Peyer's patch (tissue), 4 donors: ENCODE results near the gene TSR1. TPM values are rescaled to one million over a fixed set of nuclear protein-coding genes. Genes with fewer than 3 reads are reported as not detected.

Source experiments
- DNase-seq, 3 donors: peaks; one replicate each; pipeline ENCODE4 v3.0.0-alpha.2; 2017 to 2019
- H3K27ac ChIP-seq, 4 donors: fragments of 200-600 bp; sonication (generic); one replicate each; pipeline ENCODE4 v1.5.1; 2016 to 2019
- H3K27me3 ChIP-seq, 2 donors: fragments of 200-600 bp; sonication (generic); one replicate each; pipeline ENCODE4 v1.5.1; 2019
- H3K36me3 ChIP-seq, 3 donors: fragments of 200-600 bp; sonication (generic); one replicate each; pipeline ENCODE4 v1.5.1; 2016 to 2019
- H3K4me1 ChIP-seq, 4 donors: fragments of 200-600 bp; sonication (generic); one replicate each; pipeline ENCODE4 v1.5.1; 2016 to 2019
- H3K4me3 ChIP-seq, 4 donors: fragments of 200-600 bp; sonication (generic); 1 replicate in 3 of 4; 2 replicates in 1 of 4; pipeline ENCODE4 v1.5.1; 2016 to 2019; ENCODE audit warnings: mild to moderate bottlenecking in 1 of 4
- H3K9me3 ChIP-seq, 4 donors: fragments of 200-600 bp; sonication (generic); one replicate each; pipeline ENCODE4 v1.5.1; 2016 to 2019; ENCODE audit warnings: mild to moderate bottlenecking in 1 of 4
- POLR2A ChIP-seq, 2 donors: fragments of 450-650 bp; IDR thresholded peaks; one replicate each; pipeline ENCODE4 v1.5.1; 2017; ENCODE audit warnings: antibody characterized with exemption in 2 of 2, mild to moderate bottlenecking in 2 of 2, moderate library complexity in 2 of 2
- total RNA-seq, 4 donors: library from RNA; depleted of rRNA; stranded (reverse); fragments of >200 nt; gene quantifications; one replicate each; pipeline ENCODE4 v1.1.0, GENCODE V29; 2016
- TF ChIP-seq, protein P1 (sequence below), 6 experiments: fragments of 450-650 bp in 4 of 6; fragments of 200-600 bp in 2 of 6; sonication (generic) in 1 of 6; IDR thresholded peaks; one replicate each; pipeline ENCODE4 v1.5.1; 2017 to 2019; ENCODE audit warnings: antibody characterized with exemption in 6 of 6, mild to moderate bottlenecking in 3 of 6, moderate library complexity in 1 of 6

The TSR1 gene
- total RNA-seq, 4 donors from 2014 or later: 5.6 to 87.5 (median 28.6) TPM

DNA sequence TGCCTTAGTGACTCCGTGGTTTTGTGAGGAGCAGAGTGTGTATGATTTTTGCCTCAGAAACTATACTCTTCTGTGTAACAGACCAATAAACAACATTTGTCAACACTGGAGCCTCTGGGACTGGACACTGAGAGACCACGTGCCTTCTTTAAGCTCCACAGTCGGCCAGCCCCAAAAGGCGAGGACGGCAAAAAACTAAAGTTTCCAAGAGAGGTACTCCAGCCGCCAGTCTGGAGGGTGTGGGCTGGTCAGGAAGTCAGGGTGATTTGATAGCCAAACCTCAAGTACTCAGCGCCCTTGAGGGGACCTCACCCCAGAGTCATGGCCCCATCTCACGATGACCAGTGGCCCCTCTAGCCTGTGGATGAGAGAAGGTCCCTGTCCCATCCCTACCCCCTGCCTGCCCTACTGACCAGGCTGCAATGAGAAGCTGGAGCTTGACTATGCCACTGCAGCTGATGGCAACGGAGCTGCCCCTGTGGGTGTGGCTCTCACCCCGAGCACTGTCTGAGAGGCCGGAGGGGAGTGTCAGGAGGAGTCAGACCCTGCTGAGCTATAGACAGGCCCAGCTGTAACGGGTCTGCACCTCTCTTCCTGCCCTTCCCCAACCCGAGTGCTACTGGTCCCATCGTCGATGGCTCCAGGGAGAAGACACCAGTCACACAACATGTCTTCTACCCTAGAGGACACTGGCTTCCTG lies 44.8 kb upstream of the TSR1 start:
- no peak for DNase-seq
- Histone ChIP-seq H3K36me3 (peaks cover 0 to 55% (median 0%) of the 10 kb centered on the region in 3 donors), H3K27me3 (no peaks in the 10 kb centered on the region), H3K27ac (no peak overlapping the region), H3K4me3 (no peak overlapping the region), H3K9me3 (no peaks in the 10 kb centered on the region), H3K4me1 (peaks cover 0 to 30% (median 1%) of the 10 kb centered on the region in 4 donors)
- TF ChIP-seq, protein P1, sequence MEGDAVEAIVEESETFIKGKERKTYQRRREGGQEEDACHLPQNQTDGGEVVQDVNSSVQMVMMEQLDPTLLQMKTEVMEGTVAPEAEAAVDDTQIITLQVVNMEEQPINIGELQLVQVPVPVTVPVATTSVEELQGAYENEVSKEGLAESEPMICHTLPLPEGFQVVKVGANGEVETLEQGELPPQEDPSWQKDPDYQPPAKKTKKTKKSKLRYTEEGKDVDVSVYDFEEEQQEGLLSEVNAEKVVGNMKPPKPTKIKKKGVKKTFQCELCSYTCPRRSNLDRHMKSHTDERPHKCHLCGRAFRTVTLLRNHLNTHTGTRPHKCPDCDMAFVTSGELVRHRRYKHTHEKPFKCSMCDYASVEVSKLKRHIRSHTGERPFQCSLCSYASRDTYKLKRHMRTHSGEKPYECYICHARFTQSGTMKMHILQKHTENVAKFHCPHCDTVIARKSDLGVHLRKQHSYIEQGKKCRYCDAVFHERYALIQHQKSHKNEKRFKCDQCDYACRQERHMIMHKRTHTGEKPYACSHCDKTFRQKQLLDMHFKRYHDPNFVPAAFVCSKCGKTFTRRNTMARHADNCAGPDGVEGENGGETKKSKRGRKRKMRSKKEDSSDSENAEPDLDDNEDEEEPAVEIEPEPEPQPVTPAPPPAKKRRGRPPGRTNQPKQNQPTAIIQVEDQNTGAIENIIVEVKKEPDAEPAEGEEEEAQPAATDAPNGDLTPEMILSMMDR (IDR thresholded peaks at IDR 0.05): no peak
- TF ChIP-seq POLR2A (IDR thresholded peaks at IDR 0.05): no peak

DNA sequence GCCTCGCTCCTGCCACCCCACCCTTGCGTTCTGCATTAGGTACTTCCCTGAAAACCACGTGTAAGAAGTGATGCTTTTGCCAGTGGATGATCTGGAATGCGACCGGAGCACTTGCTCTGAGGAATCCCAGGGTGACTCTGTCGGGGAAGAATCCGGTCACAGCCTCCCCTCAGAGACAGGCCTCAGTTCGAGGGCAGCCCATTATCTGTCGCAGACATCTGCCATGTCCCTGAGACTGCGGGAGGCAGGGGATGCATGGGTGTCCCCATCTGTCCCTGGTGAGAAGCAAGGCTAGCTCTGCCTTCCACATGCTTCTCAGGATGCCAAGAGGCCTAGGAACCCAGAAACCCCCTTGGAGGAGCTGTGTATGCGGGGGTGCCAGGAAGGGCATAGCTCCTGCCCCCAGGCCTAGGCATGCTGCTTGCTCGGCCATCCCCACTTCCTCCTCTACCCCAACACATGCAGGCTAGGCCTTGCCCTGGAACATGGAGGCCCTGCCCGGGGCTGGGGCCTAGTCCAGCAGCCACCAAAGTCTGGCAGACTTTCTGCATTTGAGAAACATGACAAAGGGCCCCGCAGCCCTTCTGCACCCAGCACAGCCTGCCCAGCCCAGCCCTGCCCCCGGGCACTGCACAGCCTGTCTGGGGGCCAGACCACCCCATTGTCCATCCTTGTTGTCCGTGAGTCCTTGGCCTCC lies 44.1 kb upstream of the TSR1 start:
- Histone ChIP-seq H3K27ac (no peak overlapping the region), H3K27me3 (no peaks in the 10 kb centered on the region), H3K36me3 (peaks cover 0 to 55% (median 0%) of the 10 kb centered on the region in 3 donors), H3K4me3 (no peak overlapping the region), H3K9me3 (no peaks in the 10 kb centered on the region), H3K4me1 (peaks cover 0 to 23% (median 1%) of the 10 kb centered on the region in 4 donors)
- TF ChIP-seq POLR2A (IDR thresholded peaks at IDR 0.05): no peak
- TF ChIP-seq, protein P1 (IDR thresholded peaks at IDR 0.05): no peak
- DNase-seq: no peak

GRCh38 chr17:2379489-2380225 lies 43.4 kb upstream of the TSR1 start:
- no peak for TF ChIP-seq POLR2A (IDR thresholded peaks at IDR 0.05)
- TF ChIP-seq, protein P1 (IDR thresholded peaks at IDR 0.05): no peak
- Histone ChIP-seq H3K36me3 (peaks cover 0 to 61% (median 0%) of the 10 kb centered on the region in 3 donors), H3K9me3 (no peaks in the 10 kb centered on the region), H3K4me1 (peaks cover 0 to 17% (median 1%) of the 10 kb centered on the region in 4 donors), H3K27ac (no peak overlapping the region), H3K27me3 (no peaks in the 10 kb centered on the region), H3K4me3 (no peak overlapping the region)
- DNase-seq: no peak

DNA sequence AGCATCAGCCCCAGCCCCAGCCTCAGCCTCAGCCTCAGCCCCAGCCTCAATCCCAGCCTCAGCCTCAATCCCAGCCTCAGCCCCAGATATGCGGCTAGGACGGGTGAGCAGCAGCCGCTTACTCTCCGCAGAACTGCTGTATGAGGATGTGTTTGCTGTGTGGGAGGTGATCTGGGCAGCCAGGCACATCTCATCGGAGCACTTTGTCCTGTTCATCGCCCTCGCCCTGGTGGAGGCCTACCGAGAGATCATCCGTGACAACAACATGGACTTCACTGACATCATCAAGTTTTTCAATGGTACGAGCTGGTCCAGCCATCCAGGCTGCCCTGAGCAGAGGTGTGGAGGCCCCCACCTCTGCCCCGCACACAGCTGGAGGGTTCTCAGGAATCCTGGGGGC lies 42.6 kb upstream of the TSR1 start:
- no peak for DNase-seq
- Histone ChIP-seq H3K27me3 (no peaks in the 10 kb centered on the region), H3K4me3 (no peak overlapping the region), H3K27ac (no peak overlapping the region), H3K36me3 (peaks cover 0 to 66% (median 0%) of the 10 kb centered on the region in 3 donors), H3K9me3 (no peaks in the 10 kb centered on the region), H3K4me1 (peaks cover 0 to 9% (median 1%) of the 10 kb centered on the region in 4 donors)
- TF ChIP-seq, protein P1 (IDR thresholded peaks at IDR 0.05): no peak
- no peak for TF ChIP-seq POLR2A (IDR thresholded peaks at IDR 0.05)

GRCh38 chr17:2377659-2378058 lies 41.4 kb upstream of the TSR1 start:
- TF ChIP-seq, protein P1 (IDR thresholded peaks at IDR 0.05): no peak
- no peak for TF ChIP-seq POLR2A (IDR thresholded peaks at IDR 0.05)
- H3K9me3 ChIP-seq: no peaks in the 10 kb centered on the region
- H3K4me1 ChIP-seq: no peaks in the 10 kb centered on the region
- peaks cover 0 to 77% (median 0%) of the 10 kb centered on the region in 3 donors for H3K36me3 ChIP-seq
- H3K27me3 ChIP-seq: no peaks in the 10 kb centered on the region
- DNase-seq: no peak
- no peak overlapping the region for H3K27ac ChIP-seq
- no peak overlapping the region for H3K4me3 ChIP-seq
